NT2/D1 (cell line): ENCODE data around the gene CUL1.

ENCODE experiments used
- DNase-seq: peaks from one replicate; pipeline ENCODE4 v3.0.0-alpha.2; 2011; ENCODE audit warnings: low read depth, low spot score
- H3K27me3 ChIP-seq: 2 replicates; pipeline ENCODE4 v1.6.0; 2011; ENCODE audit warnings: mild to moderate bottlenecking; ENCODE audit not compliant: insufficient read length, insufficient read depth
- H3K36me3 ChIP-seq: 2 replicates; pipeline ENCODE4 v1.6.1; 2011; ENCODE audit warnings: mild to moderate bottlenecking, low read length, mixed read lengths; ENCODE audit not compliant: insufficient read depth, insufficient read length
- H3K4me1 ChIP-seq: 2 replicates; pipeline ENCODE4 v1.5.1; 2011; ENCODE audit not compliant: insufficient read depth, insufficient read length
- H3K4me3 ChIP-seq: 2 replicates; pipeline ENCODE4 v1.5.1; 2011; ENCODE audit warnings: low read depth; ENCODE audit not compliant: insufficient read length
- H3K9ac ChIP-seq: 2 replicates; pipeline ENCODE4 v1.6.0; 2011; ENCODE audit warnings: low read depth; ENCODE audit not compliant: insufficient read length
- H3K9me3 ChIP-seq: 2 replicates; pipeline ENCODE4 v1.5.1; 2011; ENCODE audit warnings: mild to moderate bottlenecking, low read length; ENCODE audit not compliant: insufficient read depth
- SUZ12 ChIP-seq: IDR thresholded peaks from 2 replicates; pipeline ENCODE4 v1.6.1; 2011; ENCODE audit not compliant: insufficient read length, insufficient read depth; ENCODE audit errors: extremely low read depth
- YY1 ChIP-seq: IDR thresholded peaks from 2 replicates; pipeline ENCODE4 v1.6.1; 2011; ENCODE audit not compliant: insufficient read length, insufficient read depth
- ZNF274 ChIP-seq: IDR thresholded peaks from 2 replicates; pipeline ENCODE4 v1.6.1; 2011; ENCODE audit warnings: mild to moderate bottlenecking, low read depth, low read length

CUL1 gene

GRCh38 chr7:148747274-148747673 lies 48.6 kb downstream of the CUL1 start:
- H3K9me3 ChIP-seq: no peaks in the 10 kb centered on the region
- H3K36me3 ChIP-seq: peaks cover 6% of the 10 kb centered on the region
- no peaks in the 10 kb centered on the region for H3K4me1 ChIP-seq
- H3K4me3 ChIP-seq: no peak overlapping the region
- peak; percentile 61 for DNase-seq
- no peak overlapping the region for H3K9ac ChIP-seq
- TF ChIP-seq SUZ12 (no peak), ZNF274 (no peak), YY1 (no peak)
- H3K27me3 ChIP-seq: no peaks in the 10 kb centered on the region

DNA sequence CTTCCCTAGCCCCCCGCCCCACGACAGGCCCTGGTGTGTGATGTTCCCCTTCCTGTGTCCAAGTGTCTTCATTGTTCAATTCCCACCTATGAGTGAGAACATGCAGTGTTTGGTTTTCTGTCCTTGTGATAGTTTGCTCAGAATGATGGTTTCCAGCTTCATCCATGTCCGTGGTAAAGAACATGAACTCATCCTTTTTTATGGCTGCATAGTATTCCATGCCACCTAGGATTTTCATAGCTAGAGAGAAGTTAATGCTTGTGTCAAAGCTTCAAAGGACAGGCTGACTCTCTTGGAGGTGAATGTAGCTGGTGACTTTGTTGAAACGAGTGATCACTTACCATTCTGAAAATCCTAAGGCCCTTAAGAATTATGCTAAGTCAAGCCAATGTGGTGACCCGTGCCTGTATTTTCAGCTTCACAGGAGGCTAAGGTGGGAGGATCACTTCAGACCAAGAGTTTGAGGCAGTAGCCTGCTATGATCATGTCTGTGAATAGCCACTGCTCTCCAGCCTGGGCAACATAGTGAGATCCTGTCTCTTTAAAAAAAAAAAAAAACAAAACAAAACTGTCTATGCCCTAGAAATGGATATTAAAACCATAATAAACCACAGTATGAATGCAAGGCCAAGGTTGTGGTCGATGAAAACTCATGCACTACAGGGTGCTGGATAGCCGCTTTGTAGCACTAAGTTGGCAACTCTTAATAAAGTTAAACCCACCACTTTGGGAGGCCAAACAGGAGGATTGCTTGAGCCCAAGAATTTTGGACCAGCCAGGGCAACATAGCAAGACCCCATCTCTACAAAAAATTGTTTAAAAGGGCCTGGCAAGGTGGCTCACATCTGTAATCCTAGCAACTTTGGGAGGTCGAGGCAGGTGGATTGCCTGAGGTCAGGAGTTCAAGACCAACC lies 52.0 kb downstream of the CUL1 start:
- no peaks in the 10 kb centered on the region for H3K27me3 ChIP-seq
- H3K9me3 ChIP-seq: no peaks in the 10 kb centered on the region
- H3K4me3 ChIP-seq: no peak overlapping the region
- H3K4me1 ChIP-seq: no peaks in the 10 kb centered on the region
- no peak for DNase-seq
- TF ChIP-seq ZNF274: no peak
- TF ChIP-seq SUZ12: no peak
- no peak for TF ChIP-seq YY1
- H3K9ac ChIP-seq: no peak overlapping the region
- peaks cover 20% of the 10 kb centered on the region for H3K36me3 ChIP-seq

DNA sequence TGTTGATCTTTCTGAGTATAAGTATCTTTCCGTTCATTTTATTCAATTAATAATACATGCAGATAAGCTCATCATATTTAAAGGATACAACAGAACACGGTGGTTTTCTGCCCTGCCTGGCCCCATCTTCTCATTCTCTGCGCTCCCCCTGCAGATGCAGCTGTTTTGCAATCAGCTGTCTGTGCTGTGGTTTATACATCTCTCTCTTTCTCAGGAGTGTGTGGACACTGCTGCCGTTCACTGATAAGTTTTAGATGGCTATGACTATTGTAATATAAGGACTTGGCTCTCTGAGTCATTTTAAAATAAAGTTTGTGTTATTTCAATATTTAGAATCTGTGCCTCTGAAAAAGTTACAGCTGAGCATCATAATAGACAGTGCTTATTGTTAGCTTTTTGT lies 54.5 kb downstream of the CUL1 start:
- DNase-seq: no peak
- H3K36me3 ChIP-seq: peaks cover 33% of the 10 kb centered on the region
- H3K9ac ChIP-seq: no peak overlapping the region
- H3K4me3 ChIP-seq: no peak overlapping the region
- H3K4me1 ChIP-seq: no peaks in the 10 kb centered on the region
- H3K9me3 ChIP-seq: no peaks in the 10 kb centered on the region
- TF ChIP-seq ZNF274 (no peak), YY1 (no peak), SUZ12 (no peak)
- H3K27me3 ChIP-seq: no peaks in the 10 kb centered on the region

DNA sequence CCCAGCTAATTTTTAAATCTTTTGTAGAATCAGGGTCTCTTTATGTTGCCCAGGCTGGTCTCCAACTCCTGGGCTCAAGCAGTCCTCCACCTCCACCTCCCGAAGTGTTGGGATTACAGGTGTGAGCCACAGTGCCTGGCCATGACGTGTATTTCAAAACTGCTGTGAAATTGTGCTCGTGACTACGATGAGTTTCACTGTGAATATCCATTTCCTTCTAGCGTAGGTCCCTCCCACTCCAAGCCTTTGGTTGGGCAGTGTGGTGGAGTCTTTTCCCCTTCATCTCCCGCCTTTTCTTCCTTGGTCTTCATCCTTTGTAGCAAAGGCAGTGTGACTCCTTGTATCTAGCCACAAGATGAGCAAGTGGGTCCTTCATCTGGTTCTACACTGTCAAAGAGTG lies 56.2 kb downstream of the CUL1 start:
- no peaks in the 10 kb centered on the region for H3K27me3 ChIP-seq
- no peak overlapping the region for H3K4me3 ChIP-seq
- H3K9me3 ChIP-seq: no peaks in the 10 kb centered on the region
- no peak for TF ChIP-seq SUZ12
- no peak for TF ChIP-seq ZNF274
- no peak for TF ChIP-seq YY1
- no peak overlapping the region for H3K9ac ChIP-seq
- H3K36me3 ChIP-seq: peaks cover 43% of the 10 kb centered on the region
- no peaks in the 10 kb centered on the region for H3K4me1 ChIP-seq
- no peak for DNase-seq

GRCh38 chr7:148761499-148762278 lies 63.0 kb downstream of the CUL1 start:
- Histone ChIP-seq H3K4me3 (no peak overlapping the region), H3K27me3 (no peaks in the 10 kb centered on the region), H3K4me1 (no peaks in the 10 kb centered on the region), H3K9ac (no peak overlapping the region), H3K9me3 (no peaks in the 10 kb centered on the region), H3K36me3 (peaks cover 58% of the 10 kb centered on the region)
- TF ChIP-seq SUZ12: no peak
- TF ChIP-seq ZNF274: no peak
- TF ChIP-seq YY1: no peak
- DNase-seq: no peak

DNA sequence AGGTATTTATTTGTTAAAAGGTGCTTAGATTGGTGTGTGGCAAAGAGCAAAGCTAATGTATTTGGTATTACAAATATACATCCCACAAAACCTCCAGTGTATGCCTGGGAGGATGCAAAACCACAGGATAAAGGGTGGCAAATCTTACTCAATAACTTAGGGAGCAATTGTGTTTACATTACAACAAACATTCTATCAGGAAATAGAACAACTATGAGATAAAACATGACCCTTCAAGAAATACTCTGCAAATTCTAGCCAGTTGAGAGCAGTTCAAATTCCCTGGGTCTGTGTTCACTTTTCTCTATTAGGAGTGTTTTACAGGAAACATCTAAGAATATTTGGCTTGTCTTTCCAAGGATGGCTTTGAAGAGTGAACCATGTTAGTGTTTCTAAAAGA lies 64.9 kb downstream of the CUL1 start:
- H3K4me3 ChIP-seq: no peak overlapping the region
- TF ChIP-seq SUZ12 (no peak), YY1 (no peak), ZNF274 (no peak)
- H3K4me1 ChIP-seq: no peaks in the 10 kb centered on the region
- no peaks in the 10 kb centered on the region for H3K9me3 ChIP-seq
- peaks cover 62% of the 10 kb centered on the region for H3K36me3 ChIP-seq
- no peak overlapping the region for H3K9ac ChIP-seq
- DNase-seq: no peak
- H3K27me3 ChIP-seq: no peaks in the 10 kb centered on the region

DNA sequence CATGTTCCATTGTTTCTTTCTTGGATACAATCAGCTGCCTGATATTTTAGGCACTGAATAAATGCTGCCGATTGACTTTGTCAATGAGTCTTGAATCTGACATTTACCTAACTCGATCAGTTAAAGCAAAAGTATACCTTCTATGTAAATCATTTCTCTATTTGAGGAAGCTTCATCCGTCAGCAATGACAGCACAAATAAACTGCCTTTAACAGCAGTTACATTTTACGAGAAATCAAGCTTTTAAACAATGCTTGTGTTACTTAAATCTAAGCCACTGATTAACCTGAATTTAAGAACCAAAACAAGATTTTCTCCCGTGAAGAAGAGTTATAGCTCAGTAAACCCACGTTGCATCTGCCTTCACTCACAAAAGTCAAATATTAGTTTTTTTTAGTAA lies 71.3 kb downstream of the CUL1 start:
- no peaks in the 10 kb centered on the region for H3K9me3 ChIP-seq
- H3K4me3 ChIP-seq: no peak overlapping the region
- H3K27me3 ChIP-seq: no peaks in the 10 kb centered on the region
- no peak overlapping the region for H3K9ac ChIP-seq
- no peaks in the 10 kb centered on the region for H3K4me1 ChIP-seq
- no peak for DNase-seq
- no peak for TF ChIP-seq YY1
- no peak for TF ChIP-seq ZNF274
- no peak for TF ChIP-seq SUZ12
- H3K36me3 ChIP-seq: peaks cover 70% of the 10 kb centered on the region
